ENCODE results near the gene ANKRA2. TPM values are rescaled to one million over a fixed set of nuclear protein-coding genes. Genes with fewer than 3 reads are reported as not detected.

ANKRA2 gene
- total RNA-seq, 1 donor from 2014 or later = 28.9 TPM

DNA sequence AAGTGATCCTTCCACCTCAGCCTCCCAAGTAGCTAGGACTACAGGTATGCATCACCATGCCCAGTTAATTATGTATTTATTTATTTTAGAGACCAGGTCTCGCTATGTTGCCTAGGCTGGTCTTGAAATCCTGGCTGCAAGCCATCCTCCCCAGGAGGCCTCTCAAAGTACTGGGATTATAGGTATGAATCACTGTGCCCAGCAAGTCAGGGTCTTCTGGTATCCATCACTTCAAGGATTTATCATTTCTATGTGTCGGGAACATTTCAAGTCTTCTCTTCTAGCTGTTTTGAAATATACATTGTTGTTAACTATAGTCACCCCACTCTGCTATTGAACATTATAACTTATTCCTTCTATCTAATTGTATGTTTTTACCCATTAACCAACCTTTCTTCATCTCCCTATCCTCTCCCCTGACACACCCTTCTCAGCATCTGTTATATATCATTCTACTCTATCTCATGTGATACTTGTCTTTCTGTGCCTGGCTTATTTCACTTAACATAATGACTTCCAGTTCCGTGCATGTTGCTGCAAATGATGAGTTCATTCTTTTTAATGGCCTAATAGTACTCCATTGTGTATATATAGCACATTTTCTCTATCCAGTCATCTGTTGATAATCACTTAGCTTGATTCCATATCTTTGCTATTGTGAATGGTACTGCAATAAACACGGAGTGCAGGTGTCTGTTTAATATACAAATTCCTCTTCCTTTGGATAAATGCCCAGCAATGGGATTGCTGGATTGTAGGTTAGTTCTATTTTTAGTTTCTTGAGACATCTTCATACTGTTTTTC is 26.5 kb upstream of the ANKRA2 start:
- Mint-ChIP-seq H3K4me1 (no peaks in the 10 kb centered on the region), H3K4me3 (no peak overlapping the region), H3K27me3 (ENCODE audit: low read depth) (peaks cover 12% of the 10 kb centered on the region), H3K9me3 (no peaks in the 10 kb centered on the region), H3K27ac (no peak overlapping the region), H3K36me3 (no peaks in the 10 kb centered on the region)
- DNase-seq (ENCODE audit: low spot score in 2 of 2, unreplicated experiment in 2 of 2) = no peak
- TF ChIP-seq, protein P1, sequence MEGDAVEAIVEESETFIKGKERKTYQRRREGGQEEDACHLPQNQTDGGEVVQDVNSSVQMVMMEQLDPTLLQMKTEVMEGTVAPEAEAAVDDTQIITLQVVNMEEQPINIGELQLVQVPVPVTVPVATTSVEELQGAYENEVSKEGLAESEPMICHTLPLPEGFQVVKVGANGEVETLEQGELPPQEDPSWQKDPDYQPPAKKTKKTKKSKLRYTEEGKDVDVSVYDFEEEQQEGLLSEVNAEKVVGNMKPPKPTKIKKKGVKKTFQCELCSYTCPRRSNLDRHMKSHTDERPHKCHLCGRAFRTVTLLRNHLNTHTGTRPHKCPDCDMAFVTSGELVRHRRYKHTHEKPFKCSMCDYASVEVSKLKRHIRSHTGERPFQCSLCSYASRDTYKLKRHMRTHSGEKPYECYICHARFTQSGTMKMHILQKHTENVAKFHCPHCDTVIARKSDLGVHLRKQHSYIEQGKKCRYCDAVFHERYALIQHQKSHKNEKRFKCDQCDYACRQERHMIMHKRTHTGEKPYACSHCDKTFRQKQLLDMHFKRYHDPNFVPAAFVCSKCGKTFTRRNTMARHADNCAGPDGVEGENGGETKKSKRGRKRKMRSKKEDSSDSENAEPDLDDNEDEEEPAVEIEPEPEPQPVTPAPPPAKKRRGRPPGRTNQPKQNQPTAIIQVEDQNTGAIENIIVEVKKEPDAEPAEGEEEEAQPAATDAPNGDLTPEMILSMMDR (IDR thresholded peaks at IDR 0.05; ENCODE audit: unreplicated experiment) = no peak

DNA sequence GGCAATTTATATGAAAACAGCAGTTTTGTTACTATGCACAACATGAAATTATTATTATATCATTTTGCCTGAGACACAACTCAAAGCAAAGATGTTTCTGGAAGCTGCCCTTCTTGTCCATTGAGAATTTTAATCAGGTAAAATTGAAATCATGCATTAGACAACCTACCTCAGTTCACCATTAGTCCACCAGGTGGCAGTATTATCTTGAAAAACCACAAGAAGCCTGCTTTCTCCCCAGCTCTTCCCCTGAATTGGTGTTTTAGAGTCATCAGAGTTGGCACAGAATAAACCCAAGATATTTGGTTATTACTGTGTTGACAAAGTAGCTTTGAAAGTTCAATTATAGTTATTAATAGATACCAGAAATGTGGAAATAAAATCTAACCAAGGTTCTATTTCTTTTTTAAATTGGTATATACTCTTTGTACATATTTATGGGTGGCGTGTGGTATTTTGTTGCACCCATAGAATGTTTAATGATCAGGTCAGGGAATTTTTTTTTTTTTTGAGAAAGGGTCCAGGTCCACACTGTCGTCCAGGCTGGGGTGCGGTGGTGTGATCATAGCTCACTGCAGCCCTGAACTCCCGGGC is 25.8 kb upstream of the ANKRA2 start:
- Mint-ChIP-seq H3K4me1 (no peaks in the 10 kb centered on the region), H3K9me3 (no peaks in the 10 kb centered on the region), H3K36me3 (no peaks in the 10 kb centered on the region), H3K27ac (no peak overlapping the region), H3K4me3 (no peak overlapping the region), H3K27me3 (ENCODE audit: low read depth) (peaks cover 9% of the 10 kb centered on the region)
- TF ChIP-seq, protein P1 (IDR thresholded peaks at IDR 0.05; ENCODE audit: unreplicated experiment) = peak; percentile 96
- DNase-seq (ENCODE audit: low spot score in 2 of 2, unreplicated experiment in 2 of 2) = no peak

DNA sequence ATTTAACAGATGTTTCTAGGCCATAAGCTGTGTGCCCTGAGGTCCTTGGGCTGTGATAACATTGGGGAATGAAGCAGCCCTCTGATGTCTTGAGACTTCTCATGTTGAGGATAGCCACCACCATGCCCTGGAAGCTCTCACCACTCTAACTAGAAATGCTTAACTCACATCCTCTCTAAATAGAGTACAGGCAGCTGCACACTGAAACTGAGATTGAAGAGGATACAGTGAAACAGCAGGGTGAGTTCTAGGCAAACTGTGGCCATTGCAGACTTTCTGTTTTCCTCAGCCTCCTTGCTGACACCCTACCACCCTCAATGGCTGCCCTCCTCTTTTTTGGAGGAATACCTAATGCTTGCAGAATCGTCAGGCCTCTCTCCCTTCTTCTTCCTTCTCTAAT is 22.5 kb upstream of the ANKRA2 start:
- no peaks in the 10 kb centered on the region for H3K4me1 Mint-ChIP-seq
- TF ChIP-seq, protein P1 (IDR thresholded peaks at IDR 0.05; ENCODE audit: unreplicated experiment) = no peak
- H3K36me3 Mint-ChIP-seq = no peaks in the 10 kb centered on the region

GRCh38 chr5:73582285-73583145 is 17.1 kb upstream of the ANKRA2 start:
- H3K36me3 Mint-ChIP-seq = peaks cover 21% of the 10 kb centered on the region
- H3K27ac Mint-ChIP-seq = no peak overlapping the region
- H3K4me3 Mint-ChIP-seq = no peak overlapping the region
- DNase-seq (ENCODE audit: low spot score in 2 of 2, unreplicated experiment in 2 of 2) = no peak
- no peaks in the 10 kb centered on the region for H3K9me3 Mint-ChIP-seq
- TF ChIP-seq, protein P1 (IDR thresholded peaks at IDR 0.05; ENCODE audit: unreplicated experiment) = no peak
- no peaks in the 10 kb centered on the region for H3K4me1 Mint-ChIP-seq
- H3K27me3 Mint-ChIP-seq (ENCODE audit: low read depth) = no peaks in the 10 kb centered on the region

More for the DNA sequence above, 22.5 kb upstream of the ANKRA2 start:
- no peak for DNase-seq (ENCODE audit: low spot score in 2 of 2, unreplicated experiment in 2 of 2)
- no peak overlapping the region for H3K4me3 Mint-ChIP-seq
- H3K27ac Mint-ChIP-seq = no peak overlapping the region
- H3K9me3 Mint-ChIP-seq = no peaks in the 10 kb centered on the region
- peaks cover 7% of the 10 kb centered on the region for H3K27me3 Mint-ChIP-seq (ENCODE audit: low read depth)

DNA sequence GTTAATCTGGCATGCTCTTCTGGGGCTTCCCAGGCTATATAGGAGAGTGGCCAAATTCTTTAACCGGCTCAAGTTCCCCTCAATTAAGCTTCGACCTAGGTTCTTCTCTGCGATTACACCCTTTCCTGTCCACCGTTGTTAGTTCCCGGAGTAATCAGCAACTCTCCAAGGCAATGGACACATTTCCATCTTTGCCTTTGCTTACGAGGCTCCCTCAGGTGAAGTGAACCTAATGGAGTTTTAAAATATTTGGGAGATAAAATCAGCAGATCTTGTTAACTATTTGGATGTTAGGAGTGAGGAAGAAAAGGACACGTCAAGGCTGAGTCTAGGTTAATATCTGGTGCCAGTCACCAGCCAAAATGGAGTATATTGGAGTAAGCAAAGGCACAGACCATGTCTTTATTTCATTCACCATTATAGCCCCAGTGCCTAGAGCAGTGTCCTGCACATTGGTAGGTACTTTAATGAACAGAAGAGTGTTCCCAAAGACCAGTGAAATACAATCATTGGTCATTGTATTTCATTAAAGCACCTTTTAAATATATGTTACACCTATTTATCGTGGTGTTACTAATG is 619 bp upstream of the ANKRA2 start:
- H3K27me3 Mint-ChIP-seq (ENCODE audit: low read depth) = no peaks in the 10 kb centered on the region
- H3K9me3 Mint-ChIP-seq = no peaks in the 10 kb centered on the region
- TF ChIP-seq, protein P1 (IDR thresholded peaks at IDR 0.05; ENCODE audit: unreplicated experiment) = no peak
- H3K4me3 Mint-ChIP-seq = peak overlapping the region; percentile 97
- peaks cover 22% of the 10 kb centered on the region for H3K36me3 Mint-ChIP-seq
- peak overlapping the region; percentile 100 for H3K27ac Mint-ChIP-seq
- no peak for DNase-seq (ENCODE audit: low spot score in 2 of 2, unreplicated experiment in 2 of 2)
- H3K4me1 Mint-ChIP-seq = peaks cover 23% of the 10 kb centered on the region
